M059J (cell line): ENCODE results near the gene CDK8. TPM values are rescaled to one million over a fixed set of nuclear protein-coding genes. Genes with fewer than 3 reads are reported as not detected.
"Not testable (repeated sequence)": the region's sequence is repeated elsewhere in the genome, so short reads cannot be mapped to it uniquely, and the experiment has no call there.

Source experiments
- DNase-seq: peaks from one replicate; pipeline ENCODE4 v3.0.0-alpha.2; 2012; ENCODE audit warnings: low read depth
- total RNA-seq: library from RNA; depleted of rRNA; stranded (reverse); fragments of >200 nt; shearing (Covaris generic); gene quantifications from 2 replicates; pipeline ENCODE4 v1.2.3, GENCODE V29; 2014; rRNA removed

CDK8 gene
- total RNA-seq, result 9.4 and 18.4 TPM in 2 replicates

DNA sequence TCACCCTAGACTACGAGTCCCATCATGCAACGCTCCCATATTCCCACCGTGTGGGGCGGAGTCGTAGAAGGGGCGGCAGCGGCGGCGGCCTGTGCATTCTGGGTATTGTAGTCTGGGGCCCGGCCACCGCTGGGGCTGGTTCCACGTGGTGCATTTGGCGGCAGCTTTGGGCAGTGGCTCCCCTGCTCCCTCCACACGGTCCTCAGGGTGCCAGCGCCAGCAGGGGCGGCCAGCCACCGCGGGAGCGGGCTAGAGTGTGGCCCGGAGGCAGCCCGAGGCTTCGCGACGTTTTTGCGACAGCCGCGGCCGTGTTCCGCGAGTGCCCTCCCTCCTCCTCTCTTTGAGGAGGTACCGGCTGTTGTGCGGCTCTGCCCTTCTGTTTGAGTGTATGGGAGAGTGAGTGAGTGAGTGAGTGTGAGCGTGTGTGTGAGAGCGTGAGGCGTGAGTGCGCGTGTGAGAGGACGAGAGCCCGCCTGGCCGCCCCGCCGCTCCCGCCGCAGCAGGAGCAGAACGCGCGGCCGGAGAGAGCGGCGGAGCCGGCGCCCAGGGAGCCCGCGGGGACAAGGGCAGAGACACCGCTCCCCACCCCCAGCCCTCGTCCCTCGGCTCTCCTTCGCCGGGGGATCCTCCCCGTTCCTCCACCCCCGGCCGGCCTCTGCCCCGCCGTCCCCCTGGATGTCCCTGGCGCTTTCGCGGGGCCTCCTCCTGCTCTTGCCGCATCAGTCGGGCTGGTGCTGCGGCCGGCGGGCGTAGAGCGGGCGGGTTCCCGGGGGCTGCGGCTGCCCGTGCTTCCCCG lies at the start of gene CDK8:
CDK8 (plus strand) TSS at position 343 of the 796 bp plus-strand sequence. CDS start 513 bp downstream, outside the sequence.
- DNase-seq, result peak; percentile 86

DNA sequence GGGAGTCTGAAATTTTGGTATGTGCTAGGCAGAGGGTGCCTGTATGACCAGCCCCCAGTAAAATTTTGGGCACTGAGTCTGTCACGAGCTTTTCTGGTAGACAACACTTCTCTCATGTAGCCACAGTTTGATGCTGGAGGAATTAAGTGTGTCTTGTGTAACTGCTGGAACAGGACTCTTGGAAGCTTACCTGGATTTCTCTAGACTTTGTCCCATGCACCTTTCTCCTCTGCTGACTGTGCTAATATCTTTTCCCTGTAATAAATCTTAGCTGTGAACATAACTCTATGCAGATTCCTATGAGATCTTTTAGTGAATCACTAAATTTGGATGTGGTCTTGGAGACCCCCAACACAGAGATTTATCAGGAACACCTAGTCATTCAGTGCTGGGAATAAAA lies 45.6 kb upstream of the CDK8 start:
- no peak for DNase-seq

DNA sequence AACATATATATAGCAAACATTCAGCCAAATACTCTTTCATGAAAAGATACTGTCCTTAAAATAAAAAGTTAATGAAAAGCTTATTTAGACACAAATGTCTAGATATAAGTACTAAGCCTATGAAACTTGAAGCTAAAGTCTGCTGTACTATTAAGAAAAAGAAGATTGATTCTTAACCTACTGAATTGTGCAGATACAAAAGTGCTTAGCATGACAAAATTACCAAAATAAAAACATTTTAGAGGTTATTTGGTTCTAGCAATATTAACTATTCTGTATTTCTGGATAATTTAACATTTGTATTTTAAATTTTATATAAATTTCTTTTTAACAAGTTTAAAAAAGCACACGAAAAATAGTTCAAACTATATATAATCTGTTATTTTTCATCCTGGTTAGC lies 40.6 kb upstream of the CDK8 start:
- DNase-seq, result no peak

DNA sequence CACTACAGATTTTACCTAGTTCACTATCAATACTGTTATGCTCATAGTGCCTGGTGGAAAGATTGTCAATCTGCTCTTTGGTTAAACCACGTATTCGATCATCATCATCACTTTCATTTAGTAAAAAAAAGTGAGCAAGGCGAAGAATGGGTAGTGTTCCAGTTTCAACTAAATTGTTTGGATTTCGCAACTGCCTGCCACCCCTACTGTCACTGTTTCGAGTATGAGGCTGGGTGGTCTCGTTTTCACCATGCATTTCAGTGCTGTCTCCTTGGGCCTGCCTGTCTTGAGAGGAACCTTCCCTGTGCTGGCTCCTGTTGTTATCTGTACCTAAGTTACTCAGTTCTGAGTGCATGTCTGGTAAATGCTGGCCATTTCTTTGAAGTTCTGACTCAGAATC lies 39.9 kb upstream of the CDK8 start:
- no peak for DNase-seq

DNA sequence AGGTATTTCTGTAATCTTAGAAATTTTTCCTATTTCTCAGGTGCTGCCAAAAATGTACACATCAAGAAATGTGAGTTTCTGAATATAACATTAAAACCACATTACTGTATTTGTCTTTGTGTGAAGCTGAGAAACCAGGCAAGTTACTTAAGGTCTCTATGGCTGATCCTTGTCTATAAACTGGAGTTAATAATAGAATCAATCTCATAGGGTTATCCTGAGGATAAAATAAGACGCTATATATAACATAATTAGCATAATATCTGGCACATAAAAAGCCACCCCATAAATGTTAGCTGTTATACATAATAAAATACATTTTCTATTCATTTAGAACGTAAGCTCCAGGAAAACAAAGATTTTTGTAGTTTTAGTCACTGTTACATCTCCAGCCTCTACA lies 37.9 kb upstream of the CDK8 start:
- no peak for DNase-seq

DNA sequence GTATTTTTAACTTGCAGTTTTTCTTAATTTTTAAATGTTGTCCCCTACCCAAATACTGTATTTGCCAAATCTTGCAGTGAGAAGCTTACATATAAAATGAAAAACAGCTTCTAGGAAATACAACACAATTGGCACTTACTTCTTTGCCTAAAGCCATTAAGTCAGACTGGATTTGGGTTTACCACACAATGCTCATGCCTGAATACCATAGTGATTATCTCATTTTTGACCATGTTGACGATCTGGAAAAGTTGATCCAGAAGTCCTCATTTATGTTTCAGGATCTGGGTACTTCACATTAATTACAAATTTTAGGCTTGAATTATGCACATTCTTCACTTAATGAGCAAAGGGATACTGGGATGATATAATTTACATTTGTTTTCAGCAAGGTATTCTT lies 34.2 kb upstream of the CDK8 start:
- peak; percentile 60 for DNase-seq

DNA sequence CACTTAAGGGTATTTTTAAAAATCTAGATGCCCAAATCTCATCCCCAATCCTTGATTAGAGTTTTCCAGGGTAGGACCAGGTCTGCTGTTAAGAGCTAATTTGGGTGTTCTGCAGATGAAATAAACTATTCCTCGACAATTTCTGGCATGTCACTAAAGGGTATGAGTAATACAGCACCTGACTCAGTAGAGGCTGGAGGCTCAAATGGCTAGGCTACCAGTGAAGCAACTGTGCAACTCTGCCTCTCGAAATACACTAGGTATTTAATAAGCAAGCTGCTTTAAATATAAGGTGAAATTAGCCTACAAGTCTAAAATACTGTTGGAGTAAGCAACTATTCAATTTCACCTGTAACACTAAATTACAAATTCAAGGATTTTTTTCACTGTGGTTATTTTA lies 33.4 kb upstream of the CDK8 start:
- DNase-seq, result peak; percentile 67

DNA sequence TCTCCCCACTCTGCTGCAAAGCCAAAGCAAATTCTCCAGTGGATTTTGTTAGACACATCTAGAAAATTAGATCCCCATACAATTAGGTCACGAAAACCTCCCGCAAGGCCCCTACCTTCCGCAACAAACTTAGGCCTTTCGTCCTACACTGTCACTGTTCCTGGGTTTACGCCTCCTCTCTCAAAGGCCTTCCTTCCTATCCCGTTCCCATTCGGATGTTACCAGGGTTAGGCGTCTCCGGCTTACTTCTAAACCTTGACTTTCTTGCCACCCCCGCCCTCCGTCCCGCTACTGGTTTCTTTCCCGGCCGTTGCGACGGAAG lies 32.6 kb upstream of the CDK8 start:
- DNase-seq, result no peak

DNA sequence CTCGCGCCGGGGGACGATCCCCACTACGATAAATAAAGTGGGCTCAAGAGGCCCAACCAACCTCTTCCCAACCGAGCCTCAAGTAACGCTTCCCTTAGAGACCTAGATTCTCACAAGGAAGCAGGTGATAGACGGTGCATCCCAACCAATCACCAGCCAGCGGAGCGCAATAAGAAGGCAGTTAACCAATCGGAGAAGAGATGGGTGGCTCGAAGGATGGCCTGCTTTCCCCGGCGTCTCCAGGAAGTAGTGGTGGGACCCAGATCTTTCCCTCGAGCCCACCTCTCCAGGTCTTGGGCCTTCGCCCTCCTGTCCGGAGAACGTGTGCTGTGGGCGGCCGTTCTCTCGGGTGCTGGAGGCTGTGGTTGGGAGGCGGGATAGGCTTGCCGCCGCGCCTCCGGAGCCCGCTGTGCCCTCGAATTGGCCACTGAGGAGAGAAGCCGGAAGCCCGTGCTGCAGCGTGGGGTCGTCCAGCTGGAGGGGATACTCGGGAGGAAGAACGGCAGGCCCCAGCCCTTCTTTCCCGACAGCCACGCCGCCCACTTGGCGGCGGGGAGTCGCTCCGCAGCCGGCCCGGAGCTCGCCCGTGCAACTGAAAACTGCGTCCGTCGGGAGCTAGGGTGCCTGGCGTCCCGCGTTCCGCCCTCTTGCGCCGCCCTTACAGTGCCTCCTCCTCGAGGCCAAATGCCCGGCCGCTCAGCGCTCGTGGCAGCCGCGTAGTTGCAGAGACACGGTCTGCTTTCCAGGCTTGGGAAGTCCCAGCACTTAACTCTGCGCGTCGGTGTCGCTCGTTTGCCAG lies 32.0 kb upstream of the CDK8 start, which contains the start of gene RNF6:
RNF6 (minus strand) TSS at position 594 of the 799 bp plus-strand sequence. CDS start 2,665 bp downstream, outside the sequence.
- peak; percentile 98 for DNase-seq

DNA sequence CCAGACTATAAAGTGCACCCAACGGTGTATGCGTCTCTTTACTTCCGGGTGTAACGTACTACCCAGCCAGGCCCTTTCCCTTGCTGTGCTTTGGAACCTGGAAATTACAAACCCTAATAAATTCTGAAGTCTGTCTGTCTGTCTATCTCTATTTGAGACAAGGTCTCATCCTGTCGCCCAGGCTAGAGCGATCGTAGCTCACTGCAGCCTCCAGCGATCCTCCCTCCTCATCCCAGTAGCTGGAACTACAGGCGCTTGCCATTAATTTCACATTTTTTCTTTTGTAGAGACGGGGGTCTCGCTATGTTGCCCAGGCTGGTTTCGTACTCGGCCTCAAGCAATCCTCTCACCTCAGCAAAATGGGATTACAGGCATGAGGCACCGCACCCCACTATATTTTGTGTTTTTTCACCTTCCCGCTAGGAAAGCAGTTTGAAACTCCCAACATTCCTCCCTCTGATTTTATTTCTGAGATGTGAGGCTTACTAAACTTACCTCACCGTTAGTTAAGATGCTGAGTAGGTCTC lies 31.3 kb upstream of the CDK8 start:
- DNase-seq, result no peak

DNA sequence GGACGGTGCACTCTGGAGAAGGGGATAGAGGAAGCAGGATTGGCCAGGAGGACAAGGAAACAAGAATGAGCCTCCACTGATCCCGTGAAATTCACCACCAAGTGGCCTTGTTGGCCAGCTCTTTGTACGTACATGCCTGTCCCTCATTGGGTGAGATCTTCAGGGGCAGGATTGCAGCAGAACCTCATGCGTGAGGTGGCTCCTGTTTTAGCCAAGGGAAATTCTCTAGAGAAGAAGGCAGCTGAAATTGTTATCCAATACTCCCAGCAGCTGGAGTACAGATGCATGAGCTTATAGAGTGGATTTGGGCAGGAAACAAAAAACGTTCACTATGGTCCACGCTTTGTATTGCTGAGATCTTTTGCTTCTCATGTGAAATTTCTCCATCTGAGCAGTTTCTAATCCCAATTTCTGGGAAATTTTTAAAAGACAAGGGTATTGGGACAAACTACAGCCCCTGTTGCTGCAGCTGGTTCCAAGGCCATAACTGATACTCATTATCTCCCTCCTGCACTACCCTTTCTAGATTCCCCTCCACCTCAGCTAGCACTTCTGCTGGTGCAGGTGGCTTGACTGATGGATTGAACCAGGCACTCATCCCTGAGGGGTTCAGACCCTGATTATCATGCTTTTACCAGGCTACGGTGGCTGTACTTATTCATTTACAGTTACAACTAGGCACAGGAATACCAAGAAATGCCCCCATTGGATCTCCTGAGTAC lies 27.9 kb upstream of the CDK8 start:
- no peak for DNase-seq

DNA sequence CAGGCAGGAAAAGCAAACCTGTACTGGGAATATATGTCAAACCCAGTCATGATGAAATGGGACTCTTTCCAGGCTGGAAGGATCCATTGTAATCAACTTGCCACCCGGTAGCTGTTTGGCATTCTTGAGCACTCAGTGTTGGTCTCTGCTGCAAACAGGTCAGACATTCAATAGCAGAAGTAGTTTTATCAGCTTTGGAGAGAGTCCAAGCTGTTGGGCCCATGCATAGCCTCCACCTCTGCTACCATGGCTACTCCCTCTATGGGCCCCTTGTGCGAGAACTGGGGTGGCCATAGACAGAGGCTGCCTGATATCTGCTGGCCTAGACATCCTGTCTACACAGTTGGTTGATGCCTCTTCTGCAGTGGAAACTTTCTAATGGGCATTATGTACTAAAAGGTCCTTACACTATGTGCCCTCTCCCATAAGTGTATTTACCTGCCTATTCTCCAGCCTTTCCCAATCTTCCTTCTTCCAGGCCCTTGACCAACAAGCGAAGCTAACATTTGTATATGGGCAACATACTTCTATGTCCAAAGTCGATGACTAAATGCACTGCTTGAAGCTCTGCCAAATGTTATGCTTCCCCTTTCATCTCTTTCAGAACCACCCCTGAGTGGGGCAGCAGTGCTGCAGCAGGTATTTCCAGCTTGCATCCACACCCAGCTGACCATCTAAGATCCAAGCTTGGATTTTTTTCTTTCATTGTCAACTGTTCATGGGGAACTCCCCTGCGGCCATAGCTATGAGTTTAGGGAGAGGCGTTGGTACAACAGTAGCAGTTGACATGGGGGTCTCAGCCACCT lies 26.6 kb upstream of the CDK8 start:
- no peak for DNase-seq

DNA sequence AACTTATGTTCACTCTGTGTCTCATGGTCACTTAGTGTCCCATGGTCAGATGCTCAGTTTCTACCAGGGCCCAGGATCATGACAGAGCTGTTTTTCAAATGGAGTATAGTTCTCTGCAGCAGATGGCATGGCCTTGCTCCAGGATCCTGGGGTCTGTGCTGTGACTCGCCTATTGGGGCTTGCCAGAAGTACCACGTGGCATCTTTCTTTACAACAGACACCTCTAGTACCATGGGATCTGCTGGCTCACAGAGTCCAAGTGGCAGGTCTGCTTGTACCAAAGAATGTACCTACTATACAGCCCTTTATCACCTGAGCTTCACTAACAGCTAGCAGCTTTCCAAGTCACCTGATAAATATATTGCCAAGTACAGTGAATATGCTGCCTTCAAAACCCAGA lies 25.8 kb upstream of the CDK8 start:
- no peak for DNase-seq

DNA sequence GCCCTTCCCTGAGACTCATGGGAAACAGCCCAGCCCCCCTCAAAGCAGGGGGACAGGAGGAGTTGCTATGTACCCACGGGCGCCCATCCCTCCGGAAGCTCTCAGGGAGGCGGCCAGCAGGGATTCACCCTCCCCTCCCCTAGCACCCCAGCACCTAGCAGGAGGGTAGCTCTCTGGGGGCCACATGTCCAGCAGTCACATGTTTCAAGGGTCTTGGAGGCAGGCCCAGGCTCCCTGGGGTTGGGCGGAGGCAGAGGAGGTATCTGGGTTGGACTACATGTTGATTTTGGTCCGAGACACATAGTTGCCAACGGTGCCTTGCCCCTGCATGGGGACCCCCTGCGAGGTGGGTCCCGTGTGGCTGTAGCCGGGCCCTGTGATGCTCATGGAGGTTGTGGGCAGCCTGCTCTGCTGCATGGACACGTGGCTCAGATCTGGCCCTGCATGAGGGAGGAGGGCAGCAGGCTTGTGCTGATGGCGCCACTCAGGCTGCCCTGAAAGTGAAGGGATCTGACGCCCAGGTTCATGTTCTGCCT lies 24.8 kb upstream of the CDK8 start:
- no peak for DNase-seq

DNA sequence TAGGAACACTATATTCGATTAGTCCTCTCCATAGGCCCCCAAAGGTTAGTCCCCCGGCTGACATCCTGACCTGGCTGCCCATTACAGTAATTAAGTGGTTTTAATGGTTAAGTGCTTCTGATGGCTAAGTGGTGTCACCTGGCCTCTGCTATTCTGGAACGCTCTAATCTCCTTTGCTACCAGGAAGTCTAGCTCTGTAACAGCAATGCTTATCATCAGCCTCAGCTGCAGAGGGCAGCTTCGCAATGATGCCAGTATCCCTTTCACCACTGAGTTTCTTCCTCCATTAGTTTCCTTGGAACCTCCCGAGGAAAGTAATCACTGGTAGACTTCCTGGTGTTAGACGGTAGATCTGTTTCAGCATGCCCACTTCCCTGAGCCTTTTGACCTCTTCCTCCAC lies 23.2 kb upstream of the CDK8 start:
- no peak for DNase-seq

DNA sequence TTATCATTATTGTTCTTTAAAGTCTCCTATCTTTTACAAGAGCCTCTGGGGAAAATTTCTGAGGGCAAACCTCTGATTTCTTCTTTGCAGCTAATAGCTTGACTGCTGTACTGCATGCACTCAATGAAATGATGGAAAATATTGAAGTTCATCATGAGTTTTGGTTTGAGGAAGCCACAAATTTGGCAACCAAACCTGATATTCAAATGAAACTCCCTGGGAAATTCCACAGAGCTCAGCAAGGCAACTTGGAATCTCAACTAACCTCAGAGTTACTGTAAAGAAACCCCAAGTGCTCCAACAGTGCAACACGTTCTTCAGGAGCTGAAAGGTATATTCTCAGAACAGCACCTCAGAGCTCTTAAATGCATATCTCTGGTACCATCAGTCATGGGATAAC lies 17.6 kb upstream of the CDK8 start:
- DNase-seq, result no peak

DNA sequence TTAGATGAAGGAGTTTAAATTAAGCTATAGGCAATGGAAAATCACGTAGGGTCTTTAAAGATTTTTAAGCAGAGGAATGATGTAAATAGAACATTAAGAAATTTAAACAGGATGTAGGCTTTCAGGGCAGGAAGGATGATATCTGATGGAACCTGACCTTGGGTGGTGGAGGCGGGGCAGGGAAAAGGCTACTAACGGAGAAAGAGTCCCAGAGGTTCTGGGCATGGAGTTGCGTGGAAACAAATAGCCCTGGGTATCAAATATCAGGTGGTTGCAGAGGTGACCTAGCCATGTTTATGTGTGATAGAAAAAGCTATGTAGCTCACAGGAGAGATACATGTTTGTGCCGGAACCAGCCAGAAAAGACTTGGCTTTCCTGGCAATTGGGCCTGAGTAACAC lies 7.8 kb upstream of the CDK8 start:
- no peak for DNase-seq

DNA sequence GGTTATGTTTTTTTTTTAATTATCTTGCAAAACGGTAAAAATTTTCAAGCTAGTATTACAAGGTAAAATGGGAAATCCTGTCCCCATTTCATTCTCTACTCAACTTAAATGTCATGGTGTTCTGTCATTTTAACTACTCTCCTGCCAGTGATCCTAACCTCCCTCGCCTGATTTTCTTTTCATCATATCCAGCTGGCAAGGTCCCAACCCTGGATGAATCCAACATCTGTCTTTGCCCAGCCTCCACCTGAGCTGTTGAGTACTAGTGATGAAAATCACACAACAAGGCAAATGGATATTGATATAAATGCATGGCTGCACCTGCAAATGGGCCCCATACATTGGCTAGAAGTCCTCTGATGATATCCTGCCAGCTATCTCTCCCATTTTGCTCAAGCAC lies 6.9 kb upstream of the CDK8 start:
- no peak for DNase-seq

DNA sequence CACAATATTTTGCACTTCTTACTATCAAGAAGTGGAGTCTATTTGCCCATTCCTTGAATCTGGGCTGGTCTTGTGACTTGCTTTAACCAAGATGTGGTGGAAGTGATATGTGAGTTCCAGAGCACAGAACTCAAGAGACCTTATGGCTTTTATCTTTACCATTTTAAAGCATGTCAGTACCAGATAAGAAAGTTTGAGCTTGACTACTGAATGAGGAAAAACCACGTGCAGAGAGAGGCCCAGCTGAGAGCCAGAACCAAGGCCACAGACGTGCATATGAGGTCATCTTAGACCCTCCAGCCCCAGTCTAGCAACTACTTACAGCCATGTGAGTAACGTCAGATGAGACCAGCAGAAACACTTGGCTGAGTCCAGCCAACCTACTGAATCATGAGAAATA lies 6.3 kb upstream of the CDK8 start:
- no peak for DNase-seq

DNA sequence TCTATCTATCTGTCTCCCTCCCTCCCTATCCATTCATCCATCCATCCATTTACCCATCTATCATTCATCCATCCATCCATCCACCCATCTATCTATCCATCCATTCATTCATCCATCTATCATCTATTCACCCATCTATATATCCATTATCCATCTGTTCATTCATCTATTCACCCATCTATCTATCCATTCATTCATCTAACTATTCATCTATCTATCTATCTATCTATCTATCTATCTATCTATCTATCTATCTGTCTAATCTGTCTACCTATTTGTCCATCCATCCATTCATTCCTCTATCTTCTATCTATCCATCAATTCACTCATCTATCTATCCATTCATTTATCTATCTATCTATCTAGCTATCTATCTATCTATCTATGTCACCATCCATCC lies 4.4 kb upstream of the CDK8 start:
- DNase-seq, result no peak

DNA sequence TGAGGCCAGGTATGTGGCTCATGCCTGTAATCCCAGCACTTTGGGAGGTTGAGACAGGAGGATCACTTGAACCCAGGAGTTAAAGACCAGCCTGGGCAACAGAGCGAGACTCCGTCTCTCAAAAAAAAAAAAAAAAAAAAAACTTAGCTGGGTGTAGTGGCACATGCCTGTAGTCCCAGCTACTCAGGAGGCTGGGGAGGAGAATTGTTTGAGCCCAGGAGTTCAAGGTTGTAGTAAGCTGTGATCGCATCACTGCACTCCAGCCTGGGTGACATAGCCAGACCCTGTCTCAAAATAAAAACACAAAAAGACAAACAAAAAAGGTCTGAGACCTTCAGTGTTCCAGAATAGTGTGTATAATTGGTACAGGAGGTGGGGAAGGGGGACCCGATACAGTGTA lies 1.9 kb upstream of the CDK8 start:
- not testable (repeated sequence) for DNase-seq
